ENCODE data around the gene RPS6KA3. TPM values are rescaled to one million over a fixed set of nuclear protein-coding genes. Genes with fewer than 3 reads are reported as not detected.
A peak's percentile ranks its signal among the peaks of the same experiment; 100 is the strongest.

The RPS6KA3 gene
- total and polyA plus RNA-seq, 9 of the 15 experiments (the other 6 are each of a cell fraction or from before 2014, with no cell fraction given): 10.9 to 61.9 (median 37.4) TPM

DNA sequence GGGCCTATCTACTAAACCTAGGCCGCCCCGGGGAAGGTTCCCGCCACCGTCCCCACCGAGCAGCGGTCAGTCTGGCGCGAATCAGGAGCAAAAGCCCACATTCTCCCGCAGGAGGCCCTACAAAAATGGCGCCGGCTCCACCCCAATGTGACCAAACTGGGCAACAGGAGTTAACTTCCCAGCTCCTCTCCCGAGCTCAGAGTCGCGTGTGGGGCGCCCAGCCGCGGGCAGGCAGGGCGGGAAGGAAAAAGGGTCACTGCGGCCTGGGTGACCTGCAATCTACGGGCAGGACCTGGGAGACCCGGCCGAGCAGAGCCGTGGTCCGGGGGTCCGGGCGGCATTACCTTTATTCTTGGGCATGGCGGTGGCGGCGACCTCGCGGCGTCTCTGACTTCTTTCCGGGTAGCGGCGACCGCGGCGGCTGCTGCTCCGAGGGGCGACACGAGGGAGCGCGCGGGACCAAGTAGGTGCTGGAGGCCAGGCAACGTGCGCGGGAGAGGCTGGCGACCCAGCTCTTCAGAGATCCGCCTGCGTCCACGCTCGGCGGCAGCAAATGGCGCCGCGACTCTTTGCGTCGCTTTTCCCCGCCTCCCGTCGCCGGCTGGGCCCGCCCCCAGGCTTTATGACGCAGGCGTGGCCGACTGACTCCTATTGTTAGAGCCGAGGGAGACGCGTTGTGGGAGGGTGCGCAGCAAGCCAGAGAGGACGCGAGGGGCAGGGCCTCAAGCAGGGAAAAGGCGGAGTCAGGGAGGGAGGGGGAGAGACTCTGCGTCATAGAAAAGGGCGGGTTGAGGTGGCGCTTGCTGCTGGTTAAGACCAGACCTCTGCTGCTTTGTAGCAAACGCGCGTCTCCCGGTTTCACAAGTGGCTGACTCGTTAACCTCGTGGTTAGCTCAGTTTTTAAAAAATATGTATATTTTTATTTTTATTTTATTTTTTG lies 125.2 kb downstream of the RPS6KA3 start, which contains the start of gene EIF1AX (continued):
- TF ChIP-seq, protein P1, sequence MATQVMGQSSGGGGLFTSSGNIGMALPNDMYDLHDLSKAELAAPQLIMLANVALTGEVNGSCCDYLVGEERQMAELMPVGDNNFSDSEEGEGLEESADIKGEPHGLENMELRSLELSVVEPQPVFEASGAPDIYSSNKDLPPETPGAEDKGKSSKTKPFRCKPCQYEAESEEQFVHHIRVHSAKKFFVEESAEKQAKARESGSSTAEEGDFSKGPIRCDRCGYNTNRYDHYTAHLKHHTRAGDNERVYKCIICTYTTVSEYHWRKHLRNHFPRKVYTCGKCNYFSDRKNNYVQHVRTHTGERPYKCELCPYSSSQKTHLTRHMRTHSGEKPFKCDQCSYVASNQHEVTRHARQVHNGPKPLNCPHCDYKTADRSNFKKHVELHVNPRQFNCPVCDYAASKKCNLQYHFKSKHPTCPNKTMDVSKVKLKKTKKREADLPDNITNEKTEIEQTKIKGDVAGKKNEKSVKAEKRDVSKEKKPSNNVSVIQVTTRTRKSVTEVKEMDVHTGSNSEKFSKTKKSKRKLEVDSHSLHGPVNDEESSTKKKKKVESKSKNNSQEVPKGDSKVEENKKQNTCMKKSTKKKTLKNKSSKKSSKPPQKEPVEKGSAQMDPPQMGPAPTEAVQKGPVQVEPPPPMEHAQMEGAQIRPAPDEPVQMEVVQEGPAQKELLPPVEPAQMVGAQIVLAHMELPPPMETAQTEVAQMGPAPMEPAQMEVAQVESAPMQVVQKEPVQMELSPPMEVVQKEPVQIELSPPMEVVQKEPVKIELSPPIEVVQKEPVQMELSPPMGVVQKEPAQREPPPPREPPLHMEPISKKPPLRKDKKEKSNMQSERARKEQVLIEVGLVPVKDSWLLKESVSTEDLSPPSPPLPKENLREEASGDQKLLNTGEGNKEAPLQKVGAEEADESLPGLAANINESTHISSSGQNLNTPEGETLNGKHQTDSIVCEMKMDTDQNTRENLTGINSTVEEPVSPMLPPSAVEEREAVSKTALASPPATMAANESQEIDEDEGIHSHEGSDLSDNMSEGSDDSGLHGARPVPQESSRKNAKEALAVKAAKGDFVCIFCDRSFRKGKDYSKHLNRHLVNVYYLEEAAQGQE (IDR thresholded peaks at IDR 0.05; ENCODE audit: borderline replicate concordance): peak; percentile 94
- TF ChIP-seq, protein P1 (CRISPR knock-in tag; IDR thresholded peaks at IDR 0.05; ENCODE audit: low read depth): no peak
- no peak for TF ChIP-seq PRMT5 (CRISPR knock-in tag; IDR thresholded peaks at IDR 0.05)
- TF ChIP-seq, protein P2, sequence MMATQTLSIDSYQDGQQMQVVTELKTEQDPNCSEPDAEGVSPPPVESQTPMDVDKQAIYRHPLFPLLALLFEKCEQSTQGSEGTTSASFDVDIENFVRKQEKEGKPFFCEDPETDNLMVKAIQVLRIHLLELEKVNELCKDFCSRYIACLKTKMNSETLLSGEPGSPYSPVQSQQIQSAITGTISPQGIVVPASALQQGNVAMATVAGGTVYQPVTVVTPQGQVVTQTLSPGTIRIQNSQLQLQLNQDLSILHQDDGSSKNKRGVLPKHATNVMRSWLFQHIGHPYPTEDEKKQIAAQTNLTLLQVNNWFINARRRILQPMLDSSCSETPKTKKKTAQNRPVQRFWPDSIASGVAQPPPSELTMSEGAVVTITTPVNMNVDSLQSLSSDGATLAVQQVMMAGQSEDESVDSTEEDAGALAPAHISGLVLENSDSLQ (IDR thresholded peaks at IDR 0.05): 0 out of 2 replicates have a peak, but pooled peaks have one; percentile 18
- peak; percentile 93 for TF ChIP-seq CREB1 (IDR thresholded peaks at IDR 0.05)
- TF ChIP-seq CREB1 (CRISPR knock-in tag; IDR thresholded peaks at IDR 0.05): peak; percentile 92
- TF ChIP-seq POLR2A (conservative IDR thresholded peaks at IDR 0.05): peak; percentile 90
- peak; percentile 53; the same call in 1 of the 2 replicates for TF ChIP-seq KLF16 (IDR thresholded peaks at IDR 0.05)
- no peak for TF ChIP-seq CHD2 (IDR thresholded peaks at IDR 0.05; ENCODE audit: low read depth, low read length)
- TF ChIP-seq, protein P3, sequence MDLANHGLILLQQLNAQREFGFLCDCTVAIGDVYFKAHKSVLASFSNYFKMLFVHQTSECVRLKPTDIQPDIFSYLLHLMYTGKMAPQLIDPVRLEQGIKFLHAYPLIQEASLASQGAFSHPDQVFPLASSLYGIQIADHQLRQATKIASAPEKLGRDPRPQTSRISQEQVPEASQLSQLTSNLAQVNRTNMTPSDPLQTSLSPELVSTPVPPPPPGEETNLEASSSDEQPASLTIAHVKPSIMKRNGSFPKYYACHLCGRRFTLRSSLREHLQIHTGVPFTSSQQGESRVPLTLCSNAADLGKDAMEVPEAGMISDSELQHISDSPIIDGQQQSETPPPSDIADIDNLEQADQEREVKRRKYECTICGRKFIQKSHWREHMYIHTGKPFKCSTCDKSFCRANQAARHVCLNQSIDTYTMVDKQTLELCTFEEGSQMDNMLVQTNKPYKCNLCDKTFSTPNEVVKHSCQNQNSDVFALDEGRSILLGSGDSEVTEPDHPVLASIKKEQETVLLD (IDR thresholded peaks at IDR 0.05): peak; percentile 72; the same call in 1 of the 2 replicates
- 0 out of 4 replicates have a peak, but pooled peaks of 1 of the 2 experiments have one; percentile 28 for TF ChIP-seq KDM1A (IDR thresholded peaks at IDR 0.05)
- TF ChIP-seq RAD51 (IDR thresholded peaks at IDR 0.05; ENCODE audit: borderline replicate concordance, low read depth): no peak
- TF ChIP-seq, protein P4, sequence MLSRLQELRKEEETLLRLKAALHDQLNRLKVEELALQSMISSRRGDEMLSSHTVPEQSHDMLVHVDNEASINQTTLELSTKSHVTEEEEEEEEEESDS (CRISPR knock-in tag; IDR thresholded peaks at IDR 0.05): no peak
- no peak for TF ChIP-seq RB1 (IDR thresholded peaks at IDR 0.05; ENCODE audit: low read depth)
- TF ChIP-seq EP400 (IDR thresholded peaks at IDR 0.05): peak; percentile 87; the same call in 1 of the 2 replicates
- no peak for TF ChIP-seq CEBPB (tag; IDR thresholded peaks at IDR 0.05)
- no peak for TF ChIP-seq PURB (CRISPR knock-in tag; IDR thresholded peaks at IDR 0.05; ENCODE audit: low read depth)
- TF ChIP-seq CBX8 (IDR thresholded peaks at IDR 0.05; ENCODE audit: borderline replicate concordance, extremely low read depth, low read depth, low read length, poor library complexity, severe bottlenecking): no peak
